Panc1 (cell line): ENCODE measurements around the gene C12orf42. TPM values are rescaled to one million over a fixed set of nuclear protein-coding genes. Genes with fewer than 3 reads are reported as not detected.

Experiments
- ATAC-seq: fragments of 200-7000 bp; cut with Tn5 transposase; 2 replicates; pipeline ENCODE4 v1.9.1; 2020; ENCODE audit warnings: mild to moderate bottlenecking, moderate library complexity
- BruUV-seq: library from RNA; stranded (reverse); fragments of 400-500 nt; replicated peaks from 2 replicates; lab custom pipeline; 2021; lab: Mats Ljungman, UMichigan
- CTCF ChIA-PET: fragments of 300-600 bp; sonication (Branson Sonifier 250); formaldehyde crosslinking; loops from one replicate; lab custom pipeline; 2022; ENCODE audit warnings: antibody characterized with exemption; lab: Charles Lee
- POLR2A ChIA-PET: fragments of 300-600 bp; sonication (Branson Sonifier 250); formaldehyde crosslinking; loops from one replicate; lab custom pipeline; 2022; ENCODE audit warnings: antibody characterized with exemption; lab: Charles Lee
- DNase-seq: peaks from one replicate; pipeline ENCODE4 v3.0.0-alpha.2; 2010; ENCODE audit warnings: low read depth, low spot score
- H3K27ac ChIP-seq: 2 replicates; pipeline ENCODE4 v1.5.1; 2011; ENCODE audit warnings: mild to moderate bottlenecking, low read length, inconsistent platforms
- H3K27me3 ChIP-seq: fragments of 200-500 bp; sonication (Bioruptor generic); 2 replicates; pipeline ENCODE4 v1.6.0; 2014; ENCODE audit warnings: low read length, inconsistent platforms; ENCODE audit not compliant: control insufficient read depth, insufficient read depth
- H3K36me3 ChIP-seq: fragments of 200-500 bp; sonication (Bioruptor generic); 2 replicates; pipeline ENCODE4 v1.5.1; 2014; ENCODE audit warnings: inconsistent platforms, mild to moderate bottlenecking, low read length, moderate library complexity; ENCODE audit not compliant: control insufficient read depth, insufficient read depth
- H3K4me1 ChIP-seq: 2 replicates; pipeline ENCODE4 v1.5.1; 2011; ENCODE audit warnings: inconsistent platforms, mild to moderate bottlenecking, low read length, moderate library complexity; ENCODE audit not compliant: control insufficient read depth, insufficient read depth
- H3K4me3 ChIP-seq, 2 experiments: 2 replicates each; pipeline ENCODE4 v1.5.1; 2011 to 2012; ENCODE audit warnings: low read depth in 2 of 2, low read length in 2 of 2, mild to moderate bottlenecking in 2 of 2, inconsistent platforms in 1 of 2, moderate library complexity in 1 of 2
- H3K9me3 ChIP-seq: fragments of 200-500 bp; sonication (Bioruptor generic); 2 replicates; pipeline ENCODE4 v1.5.1; 2014; ENCODE audit warnings: low read depth, mild to moderate bottlenecking, inconsistent platforms, low read length, moderate library complexity; ENCODE audit not compliant: control insufficient read depth, insufficient read depth
- CTCF ChIP-seq: fragments of 450-650 bp; IDR thresholded peaks from 2 replicates; pipeline ENCODE4 v1.5.1; 2017; ENCODE audit warnings: mild to moderate bottlenecking
- POLR2AphosphoS5 ChIP-seq: IDR thresholded peaks from 2 replicates; pipeline ENCODE4 v1.6.1; 2012; ENCODE audit warnings: mild to moderate bottlenecking, low read depth, low read length, moderate library complexity
- REST ChIP-seq, 2 experiments: IDR thresholded peaks; 2 replicates each; pipeline ENCODE4 v1.6.1; 2011 to 2012; ENCODE audit warnings: low read depth in 2 of 2, control low read depth in 1 of 2, low read length in 1 of 2, mild to moderate bottlenecking in 1 of 2, moderate library complexity in 1 of 2; ENCODE audit not compliant: insufficient read depth in 1 of 2
- SIN3A ChIP-seq: IDR thresholded peaks from 2 replicates; pipeline ENCODE4 v1.6.1; 2012; ENCODE audit warnings: low read depth, mild to moderate bottlenecking, low read length, moderate library complexity, borderline replicate concordance; ENCODE audit not compliant: insufficient read depth
- TCF7L2 ChIP-seq: IDR thresholded peaks from 2 replicates; pipeline ENCODE4 v1.6.1; 2011; ENCODE audit warnings: mild to moderate bottlenecking, low read depth, low read length, inconsistent platforms
- in situ Hi-C: cut with HindIII; loops from 2 replicates; pipeline ENCODE4 v1.10.0; 2016; ENCODE audit warnings: low sequenced_read_pairs, low pct_unique_long_range_greater_than_20kb
- intact Hi-C: fragments of 100-400 bp; cut with micrococcal nuclease; formaldehyde crosslinking; loops from one replicate; pipeline ENCODE4 v1.10.0; 2022; ENCODE audit not compliant: unreplicated experiment
- total RNA-seq: library from RNA; stranded (reverse); gene quantifications from one replicate; pipeline ENCODE4 v1.2.1, GENCODE V29; 2021; ENCODE audit not compliant: unreplicated experiment

The C12orf42 gene
- total RNA-seq, 1 experiment from 2014 or later = not detected

- ChIA-PET CTCF (no interaction called here), POLR2A (no interaction called here)
- no peaks in the 10 kb centered on the region for H3K4me1 ChIP-seq
- H3K27ac ChIP-seq = no peak overlapping the region
- no peak for DNase-seq
- ATAC-seq = no peak
- in situ Hi-C loops (no loop called here), intact Hi-C loops (no loop called here)
- H3K36me3 ChIP-seq = no peaks in the 10 kb centered on the region
- H3K9me3 ChIP-seq = no peaks in the 10 kb centered on the region
- TF ChIP-seq TCF7L2 = no peak
- TF ChIP-seq REST (IDR thresholded peaks at IDR 0.05; ENCODE audit: insufficient read depth in 1 of 2, low read depth in 2 of 2, low read length in 1 of 2) = no peak
- TF ChIP-seq POLR2AphosphoS5 = no peak
- no peak for TF ChIP-seq CTCF
- TF ChIP-seq SIN3A = no peak
- H3K4me3 ChIP-seq = no peak overlapping the region
- H3K27me3 ChIP-seq = no peaks in the 10 kb centered on the region
- BruUV-seq = no TSS peak
These were observed 80.1 kb downstream of the C12orf42 start for GRCh38 chr12:103415681-103416080.

GRCh38 chr12:103401421-103401820, 94.3 kb downstream of the C12orf42 start:
- TF ChIP-seq CTCF (peak; percentile 8; the same call in 1 of the 2 replicates), TCF7L2 (no peak)
- H3K4me1 ChIP-seq = no peaks in the 10 kb centered on the region
- intact Hi-C loops = no loop called here
- no peak for ATAC-seq
- H3K4me3 ChIP-seq = no peak overlapping the region
- no peaks in the 10 kb centered on the region for H3K27me3 ChIP-seq
- POLR2A ChIA-PET = no interaction called here
- no peak for DNase-seq
- in situ Hi-C loops = no loop called here
- no TSS peak for BruUV-seq
- no peaks in the 10 kb centered on the region for H3K36me3 ChIP-seq
- no peak overlapping the region for H3K27ac ChIP-seq
- CTCF ChIA-PET = no interaction called here
- no peaks in the 10 kb centered on the region for H3K9me3 ChIP-seq
